Endothelial cell (in vitro differentiated cells): ENCODE measurements around the gene IGIP. TPM values are rescaled to one million over a fixed set of nuclear protein-coding genes. Genes with fewer than 3 reads are reported as not detected.
A peak's percentile ranks its signal among the peaks of the same experiment; 100 is the strongest.

Experiments used
- DNase-seq: peaks from one replicate; pipeline ENCODE4 v3.0.0; 2021; ENCODE audit warnings: low spot score
- H3K27ac Mint-ChIP-seq: one replicate; pipeline ENCODE4 v1.8.0; 2021; ENCODE audit warnings: mixed read lengths, inconsistent platforms; ENCODE audit not compliant: unreplicated experiment
- H3K27me3 Mint-ChIP-seq: one replicate; pipeline ENCODE4 v1.8.0; 2021; ENCODE audit warnings: mild to moderate bottlenecking, moderate library complexity, mixed read lengths, inconsistent platforms; ENCODE audit not compliant: unreplicated experiment
- H3K36me3 Mint-ChIP-seq: one replicate; pipeline ENCODE4 v1.8.0; 2021; ENCODE audit warnings: mild to moderate bottlenecking, low read depth, mixed read lengths, inconsistent platforms; ENCODE audit not compliant: unreplicated experiment
- H3K4me1 Mint-ChIP-seq: one replicate; pipeline ENCODE4 v1.8.0; 2021; ENCODE audit warnings: mild to moderate bottlenecking, mixed read lengths, inconsistent platforms; ENCODE audit not compliant: unreplicated experiment
- H3K4me3 Mint-ChIP-seq: one replicate; pipeline ENCODE4 v1.8.0; 2021; ENCODE audit warnings: mild to moderate bottlenecking, mixed read lengths, inconsistent platforms; ENCODE audit not compliant: unreplicated experiment
- H3K9me3 Mint-ChIP-seq: one replicate; pipeline ENCODE4 v1.8.0; 2021; ENCODE audit warnings: mixed read lengths, inconsistent platforms; ENCODE audit not compliant: unreplicated experiment
- total RNA-seq: library from RNA; stranded (reverse); fragmentation: NEBNext Ultra II Directional; extraction: Animal tissue kit (Norgen Biotek cat#: 25700); gene quantifications from one replicate; pipeline ENCODE4 v1.2.1, GENCODE V29; 2021; ENCODE audit not compliant: unreplicated experiment
- TF ChIP-seq, protein P1 (sequence below): fragments of 200-600 bp; sonication (generic); IDR thresholded peaks from one replicate; pipeline ENCODE4 v1.5.0; 2021; ENCODE audit warnings: antibody characterized with exemption; ENCODE audit not compliant: unreplicated experiment

Gene IGIP
- total RNA-seq, 1 donor from 2014 or later: 1.3 TPM

DNA sequence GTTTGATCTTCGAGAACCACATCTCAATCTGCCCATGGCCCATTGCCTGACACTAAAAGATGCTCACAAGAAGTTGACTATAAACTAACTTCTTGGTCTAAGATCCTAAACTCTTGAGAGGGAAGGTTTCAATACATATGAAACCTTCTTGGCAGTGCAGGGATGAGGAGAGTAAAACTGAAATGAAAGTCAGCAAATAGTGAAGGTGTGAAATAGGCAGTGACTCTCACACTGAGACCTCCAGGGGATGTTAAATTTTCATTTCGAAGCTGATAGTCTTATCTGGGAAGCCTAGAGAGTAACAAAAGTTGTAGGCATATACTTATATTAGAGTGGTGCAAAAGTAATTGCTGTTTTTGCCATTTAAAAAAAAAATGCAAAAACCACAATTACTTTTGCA, 48.3 kb downstream of the IGIP start:
- TF ChIP-seq, protein P1, sequence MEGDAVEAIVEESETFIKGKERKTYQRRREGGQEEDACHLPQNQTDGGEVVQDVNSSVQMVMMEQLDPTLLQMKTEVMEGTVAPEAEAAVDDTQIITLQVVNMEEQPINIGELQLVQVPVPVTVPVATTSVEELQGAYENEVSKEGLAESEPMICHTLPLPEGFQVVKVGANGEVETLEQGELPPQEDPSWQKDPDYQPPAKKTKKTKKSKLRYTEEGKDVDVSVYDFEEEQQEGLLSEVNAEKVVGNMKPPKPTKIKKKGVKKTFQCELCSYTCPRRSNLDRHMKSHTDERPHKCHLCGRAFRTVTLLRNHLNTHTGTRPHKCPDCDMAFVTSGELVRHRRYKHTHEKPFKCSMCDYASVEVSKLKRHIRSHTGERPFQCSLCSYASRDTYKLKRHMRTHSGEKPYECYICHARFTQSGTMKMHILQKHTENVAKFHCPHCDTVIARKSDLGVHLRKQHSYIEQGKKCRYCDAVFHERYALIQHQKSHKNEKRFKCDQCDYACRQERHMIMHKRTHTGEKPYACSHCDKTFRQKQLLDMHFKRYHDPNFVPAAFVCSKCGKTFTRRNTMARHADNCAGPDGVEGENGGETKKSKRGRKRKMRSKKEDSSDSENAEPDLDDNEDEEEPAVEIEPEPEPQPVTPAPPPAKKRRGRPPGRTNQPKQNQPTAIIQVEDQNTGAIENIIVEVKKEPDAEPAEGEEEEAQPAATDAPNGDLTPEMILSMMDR: no peak
- H3K27ac Mint-ChIP-seq: no peak overlapping the region
- peaks cover 4% of the 10 kb centered on the region for H3K36me3 Mint-ChIP-seq
- H3K27me3 Mint-ChIP-seq: peaks cover 12% of the 10 kb centered on the region
- no peak for DNase-seq
- H3K4me1 Mint-ChIP-seq: peaks cover 10% of the 10 kb centered on the region
- H3K4me3 Mint-ChIP-seq: peak overlapping the region; percentile 76
- H3K9me3 Mint-ChIP-seq: no peaks in the 10 kb centered on the region

DNA sequence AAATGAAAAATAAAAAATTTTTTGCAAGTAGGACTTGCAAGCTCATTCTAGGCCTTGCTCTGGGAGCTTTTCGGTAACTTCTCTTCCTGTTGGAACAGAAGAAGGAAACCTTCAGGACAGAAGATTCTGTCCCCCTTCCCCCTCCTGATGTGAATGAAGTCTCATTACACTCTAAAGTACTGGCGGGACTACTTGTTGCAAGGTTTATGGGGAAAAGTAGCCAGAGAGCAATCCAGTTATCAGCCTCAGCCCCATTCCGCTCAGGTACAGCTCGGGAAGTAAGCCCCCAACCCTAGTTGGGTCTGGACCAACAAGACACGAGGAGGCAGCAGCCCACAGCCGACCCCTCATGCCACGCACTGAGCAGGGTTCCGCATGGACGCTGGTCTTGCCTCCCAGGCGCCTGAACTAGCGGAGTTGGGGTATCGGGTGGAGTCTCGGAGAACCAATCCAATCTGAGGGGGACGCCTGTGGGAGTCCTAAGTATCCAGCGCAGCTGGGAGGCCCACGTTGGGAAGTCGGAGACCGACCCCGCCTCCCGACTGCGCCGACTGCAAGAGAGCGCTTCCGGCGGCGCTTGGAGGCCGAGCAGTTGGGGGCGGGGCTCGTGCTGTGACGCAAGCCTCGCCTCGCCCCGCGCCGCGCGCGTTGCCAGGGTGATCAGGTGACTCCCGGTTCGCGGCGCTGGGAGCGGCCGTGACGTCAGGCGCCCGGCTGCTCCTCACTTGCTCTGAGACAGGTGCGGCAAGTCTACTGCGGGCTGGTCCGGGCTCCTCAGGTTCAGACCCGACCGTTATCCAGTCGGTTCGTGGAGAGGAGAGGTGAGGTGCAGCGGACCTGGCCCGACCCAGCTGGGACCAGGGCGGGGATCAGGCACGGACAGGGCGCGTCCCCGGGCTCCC, 49.0 kb downstream of the IGIP start, which contains the start of gene CYSTM1:
Gene CYSTM1, plus strand, starts transcription at position 724 of the 902 bp plus-strand sequence. CDS start 19,278 bp downstream, outside the sequence.
- DNase-seq: peak; percentile 96
- H3K9me3 Mint-ChIP-seq: no peaks in the 10 kb centered on the region
- peak within 1 kb of the TSS; percentile 99 for H3K27ac Mint-ChIP-seq
- peak within 1 kb of the TSS; percentile 98 for H3K4me3 Mint-ChIP-seq
- peaks cover 12% of the 10 kb centered on the region for H3K27me3 Mint-ChIP-seq
- peaks cover 4% of the 10 kb centered on the region for H3K36me3 Mint-ChIP-seq
- TF ChIP-seq, protein P1: no peak
- H3K4me1 Mint-ChIP-seq: peaks cover 10% of the 10 kb centered on the region

DNA sequence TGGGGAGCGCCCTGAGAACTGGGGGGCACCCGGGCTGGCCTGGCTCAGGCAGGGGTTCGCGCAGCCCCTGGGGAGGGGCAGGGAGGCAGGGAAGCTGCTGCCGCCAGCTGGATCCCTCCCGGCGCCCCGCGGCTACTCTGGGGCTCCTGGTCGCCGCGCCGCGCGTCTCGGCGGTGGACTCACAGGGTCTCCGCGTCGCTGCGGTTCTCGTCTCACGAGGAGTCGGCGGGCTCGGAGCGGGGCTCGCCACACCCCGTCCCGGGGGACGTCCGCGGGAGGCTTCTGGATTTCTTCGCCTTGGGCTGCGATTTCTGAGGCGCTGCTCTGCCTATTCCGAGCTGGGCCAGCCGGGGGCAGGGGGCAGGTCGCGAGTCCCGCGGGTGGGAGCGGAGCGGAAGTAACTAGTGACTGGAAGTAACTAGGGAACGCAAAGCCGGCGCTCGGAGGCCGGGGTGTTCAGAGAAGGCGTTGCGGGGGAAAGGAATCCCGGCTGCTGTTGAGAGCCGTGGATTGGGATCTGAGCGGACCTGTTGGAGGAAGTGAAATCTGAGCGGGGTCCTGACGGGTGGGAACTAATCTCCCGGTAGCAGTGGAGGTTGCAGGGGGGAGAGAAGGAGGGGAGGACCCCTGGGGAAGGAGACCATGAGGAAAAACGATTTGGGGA, 49.8 kb downstream of the IGIP start:
- Mint-ChIP-seq H3K4me1 (peaks cover 11% of the 10 kb centered on the region), H3K9me3 (no peaks in the 10 kb centered on the region), H3K4me3 (peak overlapping the region; percentile 98), H3K27me3 (peaks cover 12% of the 10 kb centered on the region), H3K36me3 (peaks cover 4% of the 10 kb centered on the region), H3K27ac (peak overlapping the region; percentile 99)
- TF ChIP-seq, protein P1: no peak
- peak; percentile 70 for DNase-seq

DNA sequence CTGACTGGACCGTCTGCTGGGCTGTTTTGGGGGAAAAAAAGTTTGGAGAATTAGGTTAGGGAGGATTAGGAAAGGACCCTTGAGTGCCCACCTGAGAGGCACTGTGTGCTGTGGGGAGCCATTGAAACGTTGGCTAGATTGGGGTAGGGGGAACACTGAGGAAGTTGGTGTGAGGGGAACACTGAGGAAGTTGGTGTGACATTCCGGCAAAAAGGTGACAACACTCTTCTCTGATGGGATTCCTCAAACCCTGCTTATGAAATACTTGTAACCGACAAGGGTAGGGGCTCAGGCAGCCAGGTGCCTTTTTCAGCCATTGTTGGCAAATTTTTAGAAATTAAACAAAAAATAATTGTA, 50.3 kb downstream of the IGIP start:
- peaks cover 16% of the 10 kb centered on the region for H3K4me1 Mint-ChIP-seq
- TF ChIP-seq, protein P1: no peak
- H3K27ac Mint-ChIP-seq: peak overlapping the region; percentile 99
- H3K4me3 Mint-ChIP-seq: peak overlapping the region; percentile 98
- no peak for DNase-seq
- H3K9me3 Mint-ChIP-seq: no peaks in the 10 kb centered on the region
- peaks cover 4% of the 10 kb centered on the region for H3K36me3 Mint-ChIP-seq
- H3K27me3 Mint-ChIP-seq: peaks cover 12% of the 10 kb centered on the region

DNA sequence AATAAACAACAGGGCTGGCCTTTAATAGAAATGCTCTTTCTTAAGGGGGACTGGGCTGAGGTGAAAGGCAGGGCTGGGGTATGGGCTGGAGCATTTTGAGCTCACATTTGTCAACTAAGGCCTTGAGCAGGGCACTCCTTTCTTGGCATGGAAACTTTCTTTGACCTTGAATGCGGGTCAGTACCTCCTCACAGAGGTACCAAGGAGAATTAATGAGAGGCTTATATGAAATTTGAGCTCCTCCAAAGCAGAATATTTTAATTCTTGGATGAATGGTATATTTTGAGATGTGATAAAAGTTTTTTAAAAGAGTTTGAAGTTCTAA, 52.3 kb downstream of the IGIP start:
- H3K9me3 Mint-ChIP-seq: no peaks in the 10 kb centered on the region
- peaks cover 4% of the 10 kb centered on the region for H3K36me3 Mint-ChIP-seq
- H3K4me1 Mint-ChIP-seq: peaks cover 25% of the 10 kb centered on the region
- no peak for DNase-seq
- no peak overlapping the region for H3K27ac Mint-ChIP-seq
- peaks cover 11% of the 10 kb centered on the region for H3K27me3 Mint-ChIP-seq
- TF ChIP-seq, protein P1: no peak
- no peak overlapping the region for H3K4me3 Mint-ChIP-seq
